Measurements from ENCODE around the gene ZNF407. TPM values are rescaled to one million over a fixed set of nuclear protein-coding genes. Genes with fewer than 3 reads are reported as not detected.

Gene ZNF407
- polyA plus RNA-seq, 1 donor: 7.1 TPM

- peak; percentile 32 for DNase-seq
These were observed 298.8 kb downstream of the ZNF407 start for GRCh38 chr18:74896390-74896991.

DNA sequence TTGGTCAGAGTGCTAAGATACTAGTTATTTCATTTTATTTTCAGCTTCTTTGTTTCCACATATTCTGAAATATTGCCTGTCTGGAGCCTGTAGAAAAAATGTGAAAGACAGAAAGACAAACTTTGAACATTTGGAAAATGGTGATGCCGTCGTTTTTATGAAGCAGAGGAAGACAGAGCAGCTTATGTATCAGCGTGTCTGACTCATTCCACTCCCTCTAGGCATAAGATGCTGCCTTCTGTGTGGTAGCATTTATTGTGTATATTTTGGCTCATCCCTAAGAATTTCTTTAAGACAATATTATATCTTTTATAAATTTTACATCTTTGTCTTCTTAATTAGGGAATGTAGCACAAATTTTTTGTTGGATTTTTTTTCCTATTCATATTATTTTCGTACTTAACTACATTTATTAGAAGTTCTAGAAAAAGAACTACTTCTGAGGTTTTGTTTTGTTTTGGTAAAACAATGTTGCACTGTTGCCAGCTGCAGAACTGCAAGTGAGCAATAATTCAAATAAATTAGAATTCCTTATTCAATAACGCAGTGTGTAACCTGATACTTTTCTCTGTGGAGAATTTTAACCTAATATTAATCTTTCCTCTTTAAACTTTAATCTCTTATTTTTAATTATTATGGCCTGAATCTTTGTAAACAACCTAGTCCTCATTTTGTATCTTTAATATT is 300.4 kb downstream of the ZNF407 start:
- no peak for DNase-seq

DNA sequence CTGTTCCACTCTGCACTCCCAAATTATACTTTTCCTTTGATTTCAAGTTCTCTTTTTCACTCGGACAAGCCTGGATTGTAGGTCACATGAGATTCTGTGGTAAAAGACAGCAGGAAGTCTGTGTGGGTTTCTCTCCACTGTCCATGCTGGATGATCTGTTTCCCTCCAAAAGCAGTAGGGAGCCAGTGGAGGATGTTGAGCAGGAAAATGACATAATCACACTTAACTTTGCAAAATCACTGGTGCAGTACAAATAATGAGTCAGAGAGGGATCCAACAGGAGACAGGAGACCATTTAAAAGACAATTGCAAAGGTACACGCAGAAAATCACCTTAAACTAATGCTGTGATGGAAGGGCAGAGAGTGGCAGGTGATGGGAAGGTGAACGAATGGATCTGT is 301.3 kb downstream of the ZNF407 start:
- DNase-seq: no peak

DNA sequence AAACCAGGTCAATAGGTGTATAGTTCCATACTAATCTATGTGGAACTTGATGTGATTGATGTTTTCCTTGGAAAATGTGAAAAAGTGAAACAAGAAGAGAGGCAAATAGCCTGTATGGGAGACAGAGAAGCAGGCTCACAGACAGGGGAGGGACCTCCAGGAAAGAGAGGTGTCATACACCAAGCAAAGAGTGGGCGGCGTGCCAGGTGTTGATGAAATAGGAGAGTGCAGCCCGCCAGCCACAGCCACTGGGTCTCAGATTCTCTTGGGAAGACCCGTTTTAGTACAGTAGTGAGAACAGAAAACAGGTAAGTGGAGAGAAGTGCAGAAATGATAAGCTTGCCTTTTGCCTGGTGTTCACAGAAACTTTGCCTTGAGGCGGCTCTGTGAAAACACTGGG is 301.9 kb downstream of the ZNF407 start:
- DNase-seq: no peak

DNA sequence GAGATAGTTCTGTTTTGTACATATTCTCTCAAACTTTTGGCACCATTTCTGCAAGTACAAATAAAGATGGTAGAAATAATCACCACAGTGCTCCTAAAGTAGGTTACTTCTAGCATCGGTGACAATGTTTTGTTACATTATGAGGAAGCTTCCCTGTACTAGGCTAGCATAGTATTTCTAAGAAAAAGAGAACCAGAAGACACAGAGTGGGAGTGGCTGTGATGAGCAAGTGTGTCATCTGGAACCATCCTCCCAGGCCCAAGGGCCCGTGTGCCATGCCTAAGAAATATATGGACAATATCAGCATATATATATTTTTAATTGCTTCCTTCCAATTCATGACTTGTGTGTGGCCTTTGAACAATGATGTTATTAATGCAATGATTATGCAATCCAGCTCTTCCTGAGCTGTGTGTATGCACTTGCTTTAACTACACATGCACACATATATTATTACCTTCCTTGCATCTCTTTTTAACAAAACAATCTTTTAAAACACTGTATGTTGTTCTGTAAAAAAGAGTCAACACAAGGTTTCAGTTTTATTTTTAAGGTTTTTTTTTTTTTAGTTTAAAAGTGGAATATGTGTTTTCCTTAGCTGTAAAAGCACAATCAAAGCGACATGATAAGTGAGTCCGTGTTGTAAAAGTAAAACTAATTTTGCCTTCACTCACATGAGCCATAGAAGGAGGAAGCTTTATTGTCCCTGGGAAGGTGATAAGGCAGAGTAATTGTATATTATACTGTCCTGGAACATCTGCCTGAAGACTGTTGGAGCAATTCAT is 303.9 kb downstream of the ZNF407 start:
- DNase-seq: no peak

DNA sequence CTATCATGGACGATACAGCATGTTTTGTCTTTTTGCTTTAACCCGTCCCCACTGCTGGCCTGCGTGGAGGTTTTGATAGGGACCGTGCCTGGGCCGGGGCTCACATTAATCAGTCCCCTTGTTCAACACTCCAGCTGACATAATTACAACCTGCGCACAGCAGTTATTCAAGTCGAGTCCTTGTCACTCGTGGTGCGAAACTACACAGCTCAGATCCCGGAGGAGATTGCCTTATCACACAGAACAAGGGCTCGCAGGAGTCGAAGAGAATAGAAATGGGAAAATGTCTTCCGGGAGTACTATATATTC is 304.4 kb downstream of the ZNF407 start:
- no peak for DNase-seq

DNA sequence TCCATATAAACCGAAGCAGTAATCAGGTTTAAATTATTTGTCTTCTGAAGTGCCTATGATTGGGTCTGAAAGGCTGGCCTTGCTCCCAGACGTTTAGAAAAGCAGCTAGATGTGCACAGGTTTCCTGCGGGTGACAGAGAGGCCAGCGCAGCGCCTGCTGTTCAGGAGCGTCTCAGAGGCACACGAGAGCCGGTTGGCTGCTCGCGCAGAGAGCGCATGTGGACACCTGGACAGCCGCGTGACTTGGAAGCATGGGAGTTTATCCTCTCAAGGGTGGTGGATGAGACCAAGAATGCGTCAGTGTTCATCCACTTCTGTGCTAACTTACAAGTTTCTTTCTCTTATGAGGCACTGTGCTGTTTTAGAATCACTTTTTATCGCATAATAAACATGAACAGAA is 307.6 kb downstream of the ZNF407 start:
- DNase-seq: peak; percentile 69

GRCh38 chr18:74906184-74906583 is 308.5 kb downstream of the ZNF407 start:
- DNase-seq: no peak

DNA sequence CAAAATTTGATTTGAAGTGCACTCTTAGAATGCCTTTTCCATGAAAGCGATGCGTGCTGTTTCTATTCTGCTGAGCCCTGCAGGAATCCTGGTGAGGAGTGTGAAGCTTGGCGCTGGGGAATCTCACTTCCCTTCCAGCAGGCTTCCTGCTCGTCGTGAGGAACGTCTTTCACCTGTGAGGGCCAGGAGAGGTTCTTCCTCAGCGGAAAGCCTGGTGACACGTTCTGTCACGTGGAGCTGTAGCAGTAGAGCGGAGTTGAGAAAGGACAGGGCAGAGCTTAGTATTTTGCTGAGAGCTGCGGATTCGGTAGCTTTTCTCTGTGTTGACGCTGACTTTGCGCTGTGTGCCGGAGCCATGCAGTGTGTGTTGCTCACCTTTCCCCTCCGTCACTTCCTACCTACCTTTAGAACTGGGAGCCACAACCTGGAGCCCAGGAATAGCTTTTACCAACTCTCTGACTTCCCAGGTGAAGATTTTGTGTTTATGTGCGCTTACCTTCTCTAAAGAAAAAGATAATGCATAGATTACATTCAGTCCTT is 316.5 kb downstream of the ZNF407 start:
- DNase-seq: no peak

GRCh38 chr18:74914648-74915047 is 317.0 kb downstream of the ZNF407 start:
- DNase-seq: no peak

DNA sequence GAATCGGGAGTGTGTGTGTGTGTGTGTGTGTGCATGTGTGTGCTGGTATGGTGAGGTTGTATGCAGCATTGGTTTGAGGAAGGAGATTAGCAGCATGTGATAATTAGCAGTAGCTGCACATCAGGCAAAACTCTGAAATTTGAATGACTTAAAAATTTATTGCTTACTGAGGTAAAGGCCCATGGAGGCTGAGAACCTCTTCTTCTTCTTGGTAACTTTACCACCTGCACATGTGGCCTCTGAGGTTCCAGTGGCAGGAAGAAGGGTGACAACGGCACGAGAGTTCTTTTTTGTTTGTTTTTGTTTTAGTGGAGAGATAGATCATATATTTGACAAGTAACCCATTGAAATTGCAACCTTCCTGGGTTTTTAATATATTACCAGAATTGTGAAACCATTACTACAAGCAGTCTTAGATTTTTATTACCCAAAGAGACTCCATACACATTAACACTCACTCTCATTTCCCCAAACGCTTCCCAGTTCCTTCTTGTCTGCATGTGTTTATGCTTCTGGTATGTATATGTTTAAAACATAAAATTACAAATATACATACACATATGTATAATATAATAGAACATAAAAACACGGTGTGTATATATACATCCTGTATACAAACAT is 319.2 kb downstream of the ZNF407 start:
- DNase-seq: no peak

DNA sequence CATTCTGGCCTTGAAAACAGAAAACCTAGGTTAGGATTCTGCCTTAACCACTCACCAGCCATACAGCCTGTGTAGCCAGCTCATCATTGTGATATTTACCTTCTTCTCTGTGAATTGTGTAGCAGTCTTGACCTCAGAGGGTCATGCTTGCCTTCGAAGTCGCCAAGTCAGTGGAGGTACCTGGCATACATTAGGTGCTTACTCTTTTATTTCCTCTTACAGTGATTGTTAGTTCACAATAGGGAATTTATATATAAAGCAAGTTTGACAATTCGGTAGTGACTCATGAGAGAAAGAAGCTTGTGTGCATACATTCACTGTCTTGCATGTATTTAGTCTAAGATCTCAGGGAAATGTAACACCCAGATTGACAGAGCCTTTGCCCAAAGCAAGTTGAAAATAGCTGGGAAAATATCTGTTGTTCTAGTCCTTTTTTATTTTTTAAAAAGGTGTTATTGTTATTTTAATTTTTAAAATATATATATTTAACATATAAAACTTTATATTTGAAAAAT is 320.7 kb downstream of the ZNF407 start:
- DNase-seq: no peak

- no peak for DNase-seq
These were observed 323.6 kb downstream of the ZNF407 start for GRCh38 chr18:74921057-74921820.

DNA sequence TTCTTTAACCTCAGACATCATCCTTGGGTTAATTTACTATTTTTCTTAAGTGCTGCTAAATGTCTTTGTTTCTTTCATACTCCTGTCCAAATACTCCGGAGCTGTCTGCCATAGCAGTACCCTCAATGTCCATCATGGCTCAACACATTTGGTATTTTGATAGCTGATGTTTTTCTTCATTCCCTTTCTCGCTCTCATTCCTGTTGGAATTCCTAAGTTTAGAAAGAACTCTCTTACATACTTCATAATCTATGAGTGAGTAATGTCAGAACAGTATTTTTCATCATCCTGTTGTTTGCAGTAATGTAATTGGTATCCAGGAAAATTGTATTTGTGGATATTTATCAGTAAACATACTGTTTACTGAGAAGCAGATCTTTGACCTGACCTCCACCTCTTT is 328.4 kb downstream of the ZNF407 start:
- no peak for DNase-seq

- no peak for DNase-seq
These were observed 330.7 kb downstream of the ZNF407 start for GRCh38 chr18:74928194-74928968.

GRCh38 chr18:74929110-74929509 is 331.4 kb downstream of the ZNF407 start:
- DNase-seq: no peak

DNA sequence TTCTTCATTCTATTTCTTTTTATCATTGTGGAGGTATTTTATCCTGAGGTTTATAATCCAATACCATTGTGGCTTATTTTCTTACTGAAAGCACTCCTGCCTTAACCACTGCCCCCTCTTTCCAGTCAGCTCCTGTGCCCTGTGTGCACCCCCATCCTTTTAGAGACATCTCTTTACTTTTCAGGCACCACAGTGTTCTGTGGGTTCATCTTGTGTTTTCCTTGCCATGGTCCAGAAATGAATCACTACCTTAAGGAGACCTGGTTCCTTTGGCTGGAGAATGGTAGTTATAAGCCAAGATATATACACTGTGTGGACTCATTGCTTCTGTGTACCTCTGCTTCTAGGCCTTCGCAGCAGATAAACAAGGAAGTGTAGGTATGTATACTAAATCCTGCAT is 332.9 kb downstream of the ZNF407 start:
- DNase-seq: no peak

DNA sequence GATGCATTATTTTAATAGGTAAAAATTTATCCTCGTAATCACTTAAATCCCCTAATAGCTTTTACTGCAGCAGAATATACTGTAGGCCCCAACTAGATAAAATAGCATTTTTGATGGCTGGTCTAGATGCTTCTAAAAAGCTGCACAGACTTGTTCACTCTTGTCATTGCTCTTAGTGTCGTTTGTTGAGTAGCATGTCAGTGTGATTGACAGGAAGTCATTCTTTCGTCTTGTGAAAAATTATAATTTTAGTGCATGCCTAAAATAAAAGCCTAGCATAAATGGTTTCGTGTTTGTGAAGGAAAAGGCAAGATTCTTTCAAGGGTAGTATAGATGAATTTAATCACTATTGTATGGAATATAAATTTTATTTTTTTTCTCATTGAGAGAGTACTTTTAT is 336.3 kb downstream of the ZNF407 start:
- no peak for DNase-seq

- DNase-seq: no peak
These were observed 337.8 kb downstream of the ZNF407 start for GRCh38 chr18:74935434-74935833.

DNA sequence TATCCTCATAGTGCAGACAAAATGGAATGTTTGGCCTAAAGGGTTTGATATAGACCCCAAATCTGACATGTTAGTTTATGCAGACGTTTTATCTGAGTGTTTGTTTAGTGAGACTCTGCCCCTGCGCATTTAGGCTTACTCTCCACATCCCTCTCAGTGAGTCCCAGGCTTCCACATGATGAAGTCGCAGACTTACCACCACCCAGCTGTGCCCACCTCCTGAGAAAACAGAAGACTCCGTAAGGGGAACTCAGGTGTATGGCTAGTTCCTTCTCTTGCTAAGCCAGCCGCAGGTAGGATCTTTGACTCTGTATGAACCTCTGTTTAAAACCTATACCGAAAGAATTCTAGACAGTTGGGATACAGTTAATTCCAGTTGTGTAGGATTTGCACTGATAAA is 338.7 kb downstream of the ZNF407 start:
- no peak for DNase-seq

DNA sequence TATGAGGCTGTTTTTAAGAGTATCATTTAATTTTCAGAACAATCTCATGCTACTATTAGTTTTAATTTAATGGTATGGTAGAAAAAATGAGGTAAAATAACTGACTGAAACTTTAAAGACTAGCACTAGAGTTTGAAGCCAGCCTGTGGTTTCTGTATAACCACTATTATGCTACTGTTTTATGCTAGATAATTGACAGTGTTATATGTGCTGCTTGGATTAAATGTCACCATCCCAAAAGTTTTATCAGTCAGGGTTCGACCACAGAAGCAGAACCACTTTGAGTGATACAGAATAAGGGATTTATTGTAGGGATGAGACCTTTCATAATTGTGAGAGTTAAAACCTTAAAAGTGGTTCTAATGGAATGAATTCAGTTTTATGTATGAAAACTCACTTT is 339.6 kb downstream of the ZNF407 start:
- no peak for DNase-seq

Data from hindlimb muscle (tissue), 1 donor.